Nephron progenitor cell (in vitro differentiated cells): ENCODE measurements around the gene ARHGAP26.

Experiments
- DNase-seq: peaks from one replicate; pipeline ENCODE4 v3.0.0; 2021
- H3K27ac Mint-ChIP-seq: 2 replicates; pipeline ENCODE4 v1.8.0; 2021; ENCODE audit warnings: mild to moderate bottlenecking, moderate library complexity, mixed read lengths
- H3K27me3 Mint-ChIP-seq: 2 replicates; pipeline ENCODE4 v1.8.0; 2021; ENCODE audit warnings: mild to moderate bottlenecking, low read depth, mixed read lengths; ENCODE audit not compliant: poor library complexity
- H3K36me3 Mint-ChIP-seq: 2 replicates; pipeline ENCODE4 v1.8.0; 2021; ENCODE audit warnings: low read depth, mixed read lengths
- H3K4me1 Mint-ChIP-seq: 2 replicates; pipeline ENCODE4 v1.8.0; 2021; ENCODE audit warnings: mixed read lengths
- H3K4me3 Mint-ChIP-seq: 2 replicates; pipeline ENCODE4 v1.8.0; 2021; ENCODE audit warnings: mild to moderate bottlenecking, moderate library complexity, mixed read lengths
- H3K9me3 Mint-ChIP-seq: 2 replicates; pipeline ENCODE4 v1.8.0; 2021; ENCODE audit warnings: mild to moderate bottlenecking, moderate library complexity, mixed read lengths
- TF ChIP-seq, protein P1 (sequence below): fragments of 200-600 bp; sonication (generic); IDR thresholded peaks from 2 replicates; pipeline ENCODE4 v1.5.0; 2021; ENCODE audit warnings: antibody characterized with exemption

The ARHGAP26 gene

DNA sequence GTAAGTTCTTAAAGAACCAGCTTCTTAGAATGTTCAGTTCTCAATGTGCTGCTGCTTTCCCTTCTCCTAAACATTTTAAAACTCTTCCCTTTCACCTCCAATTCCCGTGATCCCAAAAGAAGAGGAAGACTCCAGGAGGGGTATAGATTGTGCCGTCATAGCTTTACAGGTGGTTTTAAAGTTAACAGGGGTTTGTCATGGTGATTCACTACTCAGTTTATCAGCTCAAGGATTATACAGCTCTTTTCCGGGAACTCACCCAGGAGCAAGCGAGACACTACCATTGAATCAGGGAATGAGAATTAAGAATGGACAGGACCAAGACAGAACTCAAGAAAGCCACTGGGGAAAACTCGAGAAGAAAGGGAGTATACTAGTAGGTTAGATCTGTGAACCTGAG, 454.5 kb downstream of the ARHGAP26 start:
- no peaks in the 10 kb centered on the region for H3K36me3 Mint-ChIP-seq
- DNase-seq = no peak
- H3K4me3 Mint-ChIP-seq = no peak overlapping the region
- H3K4me1 Mint-ChIP-seq = peaks cover 49% of the 10 kb centered on the region
- H3K27ac Mint-ChIP-seq = no peak overlapping the region
- H3K27me3 Mint-ChIP-seq = no peaks in the 10 kb centered on the region
- H3K9me3 Mint-ChIP-seq = no peaks in the 10 kb centered on the region
- TF ChIP-seq, protein P1, sequence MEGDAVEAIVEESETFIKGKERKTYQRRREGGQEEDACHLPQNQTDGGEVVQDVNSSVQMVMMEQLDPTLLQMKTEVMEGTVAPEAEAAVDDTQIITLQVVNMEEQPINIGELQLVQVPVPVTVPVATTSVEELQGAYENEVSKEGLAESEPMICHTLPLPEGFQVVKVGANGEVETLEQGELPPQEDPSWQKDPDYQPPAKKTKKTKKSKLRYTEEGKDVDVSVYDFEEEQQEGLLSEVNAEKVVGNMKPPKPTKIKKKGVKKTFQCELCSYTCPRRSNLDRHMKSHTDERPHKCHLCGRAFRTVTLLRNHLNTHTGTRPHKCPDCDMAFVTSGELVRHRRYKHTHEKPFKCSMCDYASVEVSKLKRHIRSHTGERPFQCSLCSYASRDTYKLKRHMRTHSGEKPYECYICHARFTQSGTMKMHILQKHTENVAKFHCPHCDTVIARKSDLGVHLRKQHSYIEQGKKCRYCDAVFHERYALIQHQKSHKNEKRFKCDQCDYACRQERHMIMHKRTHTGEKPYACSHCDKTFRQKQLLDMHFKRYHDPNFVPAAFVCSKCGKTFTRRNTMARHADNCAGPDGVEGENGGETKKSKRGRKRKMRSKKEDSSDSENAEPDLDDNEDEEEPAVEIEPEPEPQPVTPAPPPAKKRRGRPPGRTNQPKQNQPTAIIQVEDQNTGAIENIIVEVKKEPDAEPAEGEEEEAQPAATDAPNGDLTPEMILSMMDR = no peak

DNA sequence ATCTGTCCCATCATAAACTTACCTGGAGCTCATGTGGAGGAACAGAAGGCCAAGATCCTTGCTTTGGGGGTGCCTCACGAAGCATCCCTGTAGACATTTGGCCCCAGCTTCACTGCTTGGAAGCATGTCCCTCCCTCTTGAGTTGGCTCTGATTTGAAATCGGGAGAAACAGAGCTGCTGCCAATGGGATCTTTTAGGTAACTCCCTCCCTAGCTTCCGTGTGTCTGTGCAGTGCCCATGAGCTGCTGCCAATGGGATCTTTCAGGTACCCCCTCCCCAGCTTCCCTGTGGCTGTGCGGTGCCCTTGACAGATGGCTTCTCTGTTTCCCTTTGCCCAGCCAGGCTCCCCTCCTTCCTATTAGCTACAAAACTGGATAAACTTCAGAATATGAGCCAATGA, 455.3 kb downstream of the ARHGAP26 start:
- TF ChIP-seq, protein P1 = no peak
- no peaks in the 10 kb centered on the region for H3K27me3 Mint-ChIP-seq
- no peak overlapping the region for H3K27ac Mint-ChIP-seq
- H3K4me1 Mint-ChIP-seq = peaks cover 53% of the 10 kb centered on the region
- no peak for DNase-seq
- no peaks in the 10 kb centered on the region for H3K36me3 Mint-ChIP-seq
- H3K9me3 Mint-ChIP-seq = no peaks in the 10 kb centered on the region
- H3K4me3 Mint-ChIP-seq = no peak overlapping the region

- H3K36me3 Mint-ChIP-seq = no peaks in the 10 kb centered on the region
- no peak for DNase-seq
- no peaks in the 10 kb centered on the region for H3K27me3 Mint-ChIP-seq
- H3K4me1 Mint-ChIP-seq = peaks cover 52% of the 10 kb centered on the region
- H3K9me3 Mint-ChIP-seq = no peaks in the 10 kb centered on the region
- H3K4me3 Mint-ChIP-seq = no peak overlapping the region
- H3K27ac Mint-ChIP-seq = no peak overlapping the region
- TF ChIP-seq, protein P1 = no peak
These were observed 456.2 kb downstream of the ARHGAP26 start for GRCh38 chr5:143226361-143226760.

GRCh38 chr5:143226872-143227271, 456.7 kb downstream of the ARHGAP26 start:
- H3K36me3 Mint-ChIP-seq = no peaks in the 10 kb centered on the region
- no peak for DNase-seq
- no peak overlapping the region for H3K27ac Mint-ChIP-seq
- no peaks in the 10 kb centered on the region for H3K9me3 Mint-ChIP-seq
- TF ChIP-seq, protein P1 = no peak
- H3K27me3 Mint-ChIP-seq = no peaks in the 10 kb centered on the region
- peaks cover 46% of the 10 kb centered on the region for H3K4me1 Mint-ChIP-seq
- H3K4me3 Mint-ChIP-seq = no peak overlapping the region

DNA sequence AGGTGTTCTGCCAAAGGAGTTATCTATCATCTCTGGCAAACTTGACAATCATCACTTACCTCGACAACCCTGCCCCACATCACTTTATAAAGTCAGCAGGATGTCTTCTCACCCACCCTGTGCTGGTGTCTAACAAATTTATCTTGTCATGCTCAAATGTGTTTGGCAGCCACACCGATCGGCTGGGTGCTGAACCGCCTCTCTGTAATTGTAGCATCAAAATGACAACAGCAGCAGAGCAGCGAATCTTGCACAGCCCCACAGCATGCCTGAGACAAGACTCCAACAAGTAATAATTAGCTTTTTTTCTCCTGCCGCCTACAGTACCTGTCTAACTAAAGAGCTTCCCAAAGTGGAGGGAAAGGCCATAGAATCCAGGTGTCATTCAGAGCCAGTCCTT, 457.1 kb downstream of the ARHGAP26 start:
- no peak overlapping the region for H3K4me3 Mint-ChIP-seq
- H3K4me1 Mint-ChIP-seq = peaks cover 42% of the 10 kb centered on the region
- no peak overlapping the region for H3K27ac Mint-ChIP-seq
- DNase-seq = no peak
- H3K27me3 Mint-ChIP-seq = no peaks in the 10 kb centered on the region
- TF ChIP-seq, protein P1 = no peak
- no peaks in the 10 kb centered on the region for H3K36me3 Mint-ChIP-seq
- no peaks in the 10 kb centered on the region for H3K9me3 Mint-ChIP-seq

GRCh38 chr5:143228597-143229293, 458.6 kb downstream of the ARHGAP26 start:
- Mint-ChIP-seq H3K27me3 (no peaks in the 10 kb centered on the region), H3K4me1 (peaks cover 28% of the 10 kb centered on the region), H3K27ac (no peak overlapping the region), H3K9me3 (no peaks in the 10 kb centered on the region), H3K4me3 (no peak overlapping the region), H3K36me3 (no peaks in the 10 kb centered on the region)
- DNase-seq = no peak
- TF ChIP-seq, protein P1 = no peak
